Neural progenitor cell (in vitro differentiated cells): ENCODE measurements around the gene LINC01488. TPM values are rescaled to one million over a fixed set of nuclear protein-coding genes. Genes with fewer than 3 reads are reported as not detected.

Experiments
- DNase-seq: peaks from one replicate; pipeline ENCODE4 v3.0.0-alpha.2; 2016; ENCODE audit warnings: low spot score
- H2AFZ ChIP-seq: fragments of 200-600 bp; sonication (generic); replicated peaks from 2 replicates; pipeline ENCODE4 v1.6.1; 2016; ENCODE audit warnings: antibody characterized with exemption
- H3F3A ChIP-seq: fragments of 200-600 bp; sonication (generic); 2 replicates; pipeline ENCODE4 v1.6.1; 2016; ENCODE audit warnings: antibody characterized with exemption, low read depth
- H3K27ac ChIP-seq: fragments of 200-600 bp; sonication (generic); 2 replicates; pipeline ENCODE4 v1.5.1; 2016; ENCODE audit warnings: mild to moderate bottlenecking
- H3K27me3 ChIP-seq: fragments of 200-600 bp; sonication (generic); 2 replicates; pipeline ENCODE4 v1.6.1; 2016; ENCODE audit warnings: mild to moderate bottlenecking, moderate library complexity
- H3K36me3 ChIP-seq: fragments of 200-600 bp; sonication (generic); 2 replicates; pipeline ENCODE4 v1.5.1; 2016
- H3K4me1 ChIP-seq: fragments of 200-600 bp; sonication (generic); 2 replicates; pipeline ENCODE4 v1.6.1; 2016; ENCODE audit warnings: mixed run types
- H3K4me2 ChIP-seq: fragments of 200-600 bp; sonication (generic); 2 replicates; pipeline ENCODE4 v1.6.1; 2016
- H3K4me3 ChIP-seq: fragments of 200-600 bp; sonication (generic); 2 replicates; pipeline ENCODE4 v1.5.1; 2016
- H3K79me2 ChIP-seq: fragments of 200-600 bp; sonication (generic); 2 replicates; pipeline ENCODE4 v1.6.1; 2016; ENCODE audit warnings: low read depth
- H3K9ac ChIP-seq: fragments of 200-600 bp; sonication (generic); 2 replicates; pipeline ENCODE4 v1.6.1; 2016
- H3K9me3 ChIP-seq: fragments of 200-600 bp; sonication (generic); 2 replicates; pipeline ENCODE4 v1.5.1; 2016; ENCODE audit warnings: low read depth
- H4K20me1 ChIP-seq: fragments of 200-600 bp; sonication (generic); 2 replicates; pipeline ENCODE4 v1.6.1; 2016; ENCODE audit warnings: low read depth
- H3K27ac Mint-ChIP-seq: 3 replicates; pipeline ENCODE4 v1.8.0; 2021; ENCODE audit warnings: mixed read lengths
- H3K27me3 Mint-ChIP-seq: 2 replicates; pipeline ENCODE4 v1.8.0; 2022; ENCODE audit warnings: low read depth, mild to moderate bottlenecking, inconsistent platforms, moderate library complexity, mixed read lengths; ENCODE audit not compliant: insufficient read depth
- H3K36me3 Mint-ChIP-seq: 3 replicates; pipeline ENCODE4 v1.8.0; 2021; ENCODE audit warnings: mixed read lengths
- H3K4me1 Mint-ChIP-seq: 3 replicates; pipeline ENCODE4 v1.8.0; 2021; ENCODE audit warnings: mixed read lengths
- H3K4me3 Mint-ChIP-seq: 3 replicates; pipeline ENCODE4 v1.8.0; 2021; ENCODE audit warnings: mild to moderate bottlenecking, moderate library complexity, mixed read lengths
- H3K9me3 Mint-ChIP-seq: 3 replicates; pipeline ENCODE4 v1.8.0; 2020; ENCODE audit warnings: mixed read lengths
- EZH2 ChIP-seq: fragments of 200-600 bp; sonication (generic); IDR thresholded peaks from 2 replicates; pipeline ENCODE4 v1.6.1; 2017; ENCODE audit warnings: antibody characterized with exemption, mild to moderate bottlenecking, moderate library complexity
- EZH2phosphoT487 ChIP-seq: fragments of 200-600 bp; sonication (generic); IDR thresholded peaks from 2 replicates; pipeline ENCODE4 v1.6.1; 2017; ENCODE audit warnings: antibody characterized with exemption
- total RNA-seq: library from RNA; depleted of rRNA; stranded (reverse); fragments of >200 nt; gene quantifications from 2 replicates; pipeline ENCODE4 v1.2.3, GENCODE V29; 2015; ENCODE audit warnings: low replicate concordance
- TF ChIP-seq, protein P1 (sequence below): fragments of 200-600 bp; sonication (generic); IDR thresholded peaks from 2 replicates; pipeline ENCODE4 v1.5.1; 2017; ENCODE audit warnings: antibody characterized with exemption, mild to moderate bottlenecking

LINC01488 gene
- total RNA-seq, 1 donor from 2014 or later: 0.09 TPM

DNA sequence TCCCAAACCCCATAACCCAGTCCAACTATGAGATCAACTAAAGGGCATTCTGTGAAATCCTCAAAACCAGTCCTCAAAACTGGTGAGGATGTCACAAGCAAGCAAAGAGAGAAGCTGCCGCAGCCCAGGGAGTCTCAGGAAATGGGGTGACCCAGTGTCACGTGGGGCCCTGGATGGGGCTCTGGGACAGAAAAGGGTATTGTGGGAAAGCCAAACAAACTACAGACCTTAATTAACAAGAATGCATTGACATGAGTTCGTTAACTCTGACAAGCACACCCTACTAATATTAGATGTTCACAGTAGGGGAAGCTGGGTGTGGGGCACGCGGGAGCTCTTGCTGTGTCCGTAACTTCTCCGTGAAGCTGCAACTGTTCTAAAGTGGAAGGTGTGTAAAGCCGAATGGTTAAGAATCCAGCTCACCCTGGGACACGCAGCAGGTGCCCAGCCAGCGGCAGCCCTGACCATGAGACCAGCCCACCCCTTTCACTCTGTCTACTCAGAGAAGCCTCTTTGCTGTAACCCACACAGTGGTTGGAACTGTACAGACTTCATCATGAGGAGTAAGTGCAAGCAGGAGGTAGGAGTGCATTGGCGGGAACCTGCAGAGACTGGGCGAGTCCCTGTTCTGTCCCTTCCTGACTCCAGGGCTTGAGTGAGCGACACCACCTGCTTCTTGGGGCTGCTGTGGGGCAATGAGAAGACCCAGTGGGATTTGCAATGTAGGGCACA, 17.9 kb downstream of the LINC01488 start:
- Mint-ChIP-seq H3K4me1 (peaks cover 20% of the 10 kb centered on the region), H3K9me3 (no peaks in the 10 kb centered on the region)

DNA sequence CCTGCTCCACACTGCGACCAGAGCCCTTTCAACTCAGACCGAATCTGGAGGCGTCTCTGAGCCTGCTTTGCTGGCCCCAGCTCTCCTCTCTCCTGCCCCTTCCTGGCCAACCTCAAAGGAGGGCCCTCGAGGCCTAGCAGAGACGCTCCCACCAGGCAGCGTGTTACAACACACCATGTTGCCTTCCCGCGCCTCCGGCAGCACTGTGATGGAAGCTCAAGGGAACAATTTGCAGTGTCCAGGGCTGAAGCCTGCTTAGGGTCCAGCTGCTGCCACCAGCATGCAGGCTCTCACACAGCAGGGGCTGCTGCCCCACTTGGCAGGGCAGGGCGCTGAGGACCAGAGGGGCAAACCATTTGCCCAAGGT, 18.4 kb downstream of the LINC01488 start:
- Mint-ChIP-seq H3K4me3 (no peak overlapping the region), H3K9me3 (no peaks in the 10 kb centered on the region), H3K4me1 (peaks cover 19% of the 10 kb centered on the region), H3K27ac (no peak overlapping the region), H3K27me3 (peaks cover 10% of the 10 kb centered on the region), H3K36me3 (no peaks in the 10 kb centered on the region)
- no peaks in the 10 kb centered on the region for H3K27me3 ChIP-seq
- no peak overlapping the region for H3K4me2 ChIP-seq
- H3K79me2 ChIP-seq: no peaks in the 10 kb centered on the region
- H3K27ac ChIP-seq: no peak overlapping the region
- no peak overlapping the region for H2AFZ ChIP-seq
- no peak overlapping the region for H3K9ac ChIP-seq
- DNase-seq: no peak
- no peaks in the 10 kb centered on the region for H3K36me3 ChIP-seq
- no peaks in the 10 kb centered on the region for H4K20me1 ChIP-seq
- TF ChIP-seq, protein P1, sequence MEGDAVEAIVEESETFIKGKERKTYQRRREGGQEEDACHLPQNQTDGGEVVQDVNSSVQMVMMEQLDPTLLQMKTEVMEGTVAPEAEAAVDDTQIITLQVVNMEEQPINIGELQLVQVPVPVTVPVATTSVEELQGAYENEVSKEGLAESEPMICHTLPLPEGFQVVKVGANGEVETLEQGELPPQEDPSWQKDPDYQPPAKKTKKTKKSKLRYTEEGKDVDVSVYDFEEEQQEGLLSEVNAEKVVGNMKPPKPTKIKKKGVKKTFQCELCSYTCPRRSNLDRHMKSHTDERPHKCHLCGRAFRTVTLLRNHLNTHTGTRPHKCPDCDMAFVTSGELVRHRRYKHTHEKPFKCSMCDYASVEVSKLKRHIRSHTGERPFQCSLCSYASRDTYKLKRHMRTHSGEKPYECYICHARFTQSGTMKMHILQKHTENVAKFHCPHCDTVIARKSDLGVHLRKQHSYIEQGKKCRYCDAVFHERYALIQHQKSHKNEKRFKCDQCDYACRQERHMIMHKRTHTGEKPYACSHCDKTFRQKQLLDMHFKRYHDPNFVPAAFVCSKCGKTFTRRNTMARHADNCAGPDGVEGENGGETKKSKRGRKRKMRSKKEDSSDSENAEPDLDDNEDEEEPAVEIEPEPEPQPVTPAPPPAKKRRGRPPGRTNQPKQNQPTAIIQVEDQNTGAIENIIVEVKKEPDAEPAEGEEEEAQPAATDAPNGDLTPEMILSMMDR: no peak
- TF ChIP-seq EZH2 (no peak), EZH2phosphoT487 (no peak)
- no peaks in the 10 kb centered on the region for H3K9me3 ChIP-seq
- H3K4me1 ChIP-seq: peaks cover 4% of the 10 kb centered on the region
- H3K4me3 ChIP-seq: no peak overlapping the region
- no peaks in the 10 kb centered on the region for H3F3A ChIP-seq

More for the DNA sequence above, 17.9 kb downstream of the LINC01488 start:
- no peaks in the 10 kb centered on the region for H3K36me3 ChIP-seq
- TF ChIP-seq EZH2phosphoT487 (no peak), EZH2 (no peak)
- Mint-ChIP-seq H3K27ac (no peak overlapping the region), H3K36me3 (no peaks in the 10 kb centered on the region), H3K27me3 (peaks cover 10% of the 10 kb centered on the region), H3K4me3 (no peak overlapping the region)
- H4K20me1 ChIP-seq: no peaks in the 10 kb centered on the region
- no peaks in the 10 kb centered on the region for H3K27me3 ChIP-seq
- H3K4me3 ChIP-seq: no peak overlapping the region
- H3K9me3 ChIP-seq: no peaks in the 10 kb centered on the region
- H2AFZ ChIP-seq: no peak overlapping the region
- H3K9ac ChIP-seq: no peak overlapping the region
- H3K79me2 ChIP-seq: no peaks in the 10 kb centered on the region
- H3K4me1 ChIP-seq: peaks cover 4% of the 10 kb centered on the region
- H3K4me2 ChIP-seq: no peak overlapping the region
- no peak for DNase-seq
- H3K27ac ChIP-seq: no peak overlapping the region
- no peaks in the 10 kb centered on the region for H3F3A ChIP-seq

DNA sequence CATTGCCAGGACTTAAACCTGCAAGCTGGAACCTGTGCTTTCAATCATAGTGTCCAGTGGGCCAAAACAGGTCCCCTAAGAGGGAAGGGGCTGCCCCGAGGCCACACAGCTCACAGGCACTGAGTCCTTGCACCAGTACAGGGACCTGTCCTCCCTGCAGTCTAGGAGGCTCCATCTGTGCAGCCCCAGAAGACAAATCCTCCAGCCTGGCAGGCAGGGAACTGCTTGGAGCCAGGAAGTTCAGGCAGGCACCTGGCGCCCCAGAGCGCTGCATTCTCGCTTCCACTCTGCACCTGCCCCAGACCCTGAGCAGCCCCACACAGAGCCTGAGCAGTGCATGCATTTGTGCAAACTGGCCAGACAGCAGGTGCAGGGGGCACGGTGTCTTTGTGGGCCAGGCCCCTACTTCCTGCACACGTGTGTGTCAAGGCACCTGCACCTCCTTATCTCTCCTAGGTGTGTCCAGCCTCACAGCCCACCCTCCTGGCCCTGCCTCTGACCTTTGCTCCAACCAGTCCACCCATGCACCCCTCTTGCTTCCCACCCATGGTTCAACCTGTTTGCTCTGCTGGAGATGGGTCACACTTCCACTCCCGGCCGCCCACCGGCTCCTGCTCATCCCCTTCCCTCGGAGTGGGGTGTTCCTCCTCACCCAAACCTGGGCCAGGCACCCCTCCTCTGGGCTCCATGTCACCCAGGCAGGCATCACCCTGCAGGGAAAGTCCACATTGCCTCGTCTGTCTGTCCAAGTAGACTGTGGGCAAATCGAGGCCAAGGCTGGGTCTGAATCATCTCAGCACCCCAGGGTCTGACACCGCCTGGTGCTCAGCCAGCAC, 19.0 kb downstream of the LINC01488 start:
- Histone ChIP-seq H3K4me1 (peaks cover 4% of the 10 kb centered on the region), H2AFZ (no peak overlapping the region), H3K4me3 (no peak overlapping the region), H3K27me3 (no peaks in the 10 kb centered on the region), H3F3A (no peaks in the 10 kb centered on the region), H3K36me3 (no peaks in the 10 kb centered on the region), H3K27ac (no peak overlapping the region), H4K20me1 (no peaks in the 10 kb centered on the region), H3K79me2 (no peaks in the 10 kb centered on the region), H3K9ac (no peak overlapping the region), H3K9me3 (no peaks in the 10 kb centered on the region), H3K4me2 (no peak overlapping the region)
- Mint-ChIP-seq H3K4me1 (peaks cover 17% of the 10 kb centered on the region), H3K36me3 (no peaks in the 10 kb centered on the region), H3K27ac (no peak overlapping the region), H3K4me3 (no peak overlapping the region), H3K9me3 (peaks cover 2% of the 10 kb centered on the region), H3K27me3 (peaks cover 8% of the 10 kb centered on the region)
- TF ChIP-seq EZH2 (no peak), EZH2phosphoT487 (no peak)
- TF ChIP-seq, protein P1: no peak
- no peak for DNase-seq

DNA sequence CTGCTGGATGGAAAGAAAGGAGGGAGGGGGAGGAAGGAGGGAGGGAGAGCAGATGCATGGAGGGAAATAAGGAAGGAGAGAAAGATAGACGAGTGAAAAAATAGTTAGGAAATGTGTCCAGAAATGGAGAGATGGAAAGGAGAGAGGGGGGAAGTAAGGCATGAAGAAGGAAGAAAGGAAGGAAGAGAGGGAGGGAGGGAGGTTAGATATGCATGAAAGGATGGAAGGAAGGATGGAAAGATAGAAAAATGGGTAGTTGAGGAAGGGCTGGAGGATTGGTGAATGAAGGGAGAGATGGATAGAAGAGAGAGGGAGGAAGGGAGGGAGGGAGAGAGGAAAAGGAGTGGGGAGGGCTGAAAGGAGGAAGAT, 19.6 kb downstream of the LINC01488 start:
- H3K4me1 ChIP-seq: peaks cover 4% of the 10 kb centered on the region
- Mint-ChIP-seq H3K4me3 (no peak overlapping the region), H3K27ac (peak overlapping the region; percentile 37), H3K4me1 (peaks cover 14% of the 10 kb centered on the region), H3K27me3 (peaks cover 5% of the 10 kb centered on the region), H3K36me3 (no peaks in the 10 kb centered on the region), H3K9me3 (peaks cover 2% of the 10 kb centered on the region)
- H3K9ac ChIP-seq: no peak overlapping the region
- H3K4me2 ChIP-seq: no peak overlapping the region
- no peak for DNase-seq
- H3K36me3 ChIP-seq: no peaks in the 10 kb centered on the region
- no peaks in the 10 kb centered on the region for H3K79me2 ChIP-seq
- no peak overlapping the region for H3K27ac ChIP-seq
- H3K9me3 ChIP-seq: no peaks in the 10 kb centered on the region
- no peaks in the 10 kb centered on the region for H3F3A ChIP-seq
- no peaks in the 10 kb centered on the region for H4K20me1 ChIP-seq
- no peak overlapping the region for H3K4me3 ChIP-seq
- no peak overlapping the region for H2AFZ ChIP-seq
- TF ChIP-seq EZH2 (no peak), EZH2phosphoT487 (no peak)
- TF ChIP-seq, protein P1: no peak
- H3K27me3 ChIP-seq: no peaks in the 10 kb centered on the region
